ENCODE measurements around the gene ZBTB25.

- TF ChIP-seq POLR2A (IDR thresholded peaks at IDR 0.05) (no peak), CTCF (IDR thresholded peaks at IDR 0.05 in 8 of 11, conservative IDR thresholded peaks at IDR 0.05 in 3 of 11) (no peak)
These were observed 1.2 kb downstream of the ZBTB25 start for GRCh38 chr14:64502456-64502855.

All from spleen (tissue), 7 donors.